ENCODE data around the gene ALK.

- TF ChIP-seq POLR2AphosphoS5 (IDR thresholded peaks at IDR 0.05) (no peak), POLR2A (IDR thresholded peaks at IDR 0.05) (no peak)
Measured at GRCh38 chr2:29881089-29881730, 40.2 kb downstream of the ALK start.
